ENCODE measurements around the gene MOB3A. TPM values are rescaled to one million over a fixed set of nuclear protein-coding genes. Genes with fewer than 3 reads are reported as not detected.

Gene MOB3A
- total and polyA plus RNA-seq, 2 experiments from 2014 or later, result 53.1 to 53.7 TPM

DNA sequence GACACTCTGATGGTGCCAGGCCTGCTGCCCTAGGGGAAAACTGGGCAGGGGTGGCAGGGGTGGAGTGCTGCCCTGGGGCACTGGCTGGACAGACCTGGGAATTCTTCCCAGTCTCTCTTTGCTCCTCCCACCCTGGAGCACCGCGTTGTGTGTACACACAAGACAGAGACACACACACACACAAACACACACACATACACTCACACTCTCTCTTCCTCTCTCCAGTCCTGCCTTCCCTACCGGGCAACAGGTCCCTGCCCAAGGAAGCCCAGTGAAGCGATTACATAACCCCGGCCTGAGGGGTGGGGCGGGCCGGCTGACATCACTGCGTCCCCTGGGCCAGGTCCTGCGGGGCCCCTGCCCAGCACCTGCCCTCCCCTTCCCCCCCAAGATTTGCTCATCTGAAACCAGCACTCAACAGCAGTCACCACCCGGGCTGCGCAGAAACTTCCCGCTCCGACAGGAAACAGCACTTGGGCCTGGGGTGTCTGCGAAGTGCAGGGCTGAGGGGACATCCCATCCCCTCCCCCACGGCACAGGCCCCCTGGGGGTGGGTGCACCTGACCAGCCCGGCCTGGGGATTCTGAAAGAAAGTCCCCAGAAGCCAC lies 46.3 kb downstream of the MOB3A start:
- Histone ChIP-seq H3K4me2 (ENCODE audit: unreplicated experiment) (peak overlapping the region; percentile 97), H3F3A (ENCODE audit: insufficient read depth) (no peaks in the 10 kb centered on the region), H3K27ac (peak overlapping the region; percentile 44), H3K4me1 (ENCODE audit: insufficient read depth) (peaks cover 18% of the 10 kb centered on the region; the same call in 1 of the 2 replicates), H3K9me2 (ENCODE audit: insufficient read depth) (no peaks in the 10 kb centered on the region), H3K27me3 (replicated peaks; ENCODE audit: insufficient read depth) (no peaks in the 10 kb centered on the region), H3K4me3 (peak overlapping the region; percentile 97), H4K20me1 (ENCODE audit: insufficient read depth) (peaks cover 8% of the 10 kb centered on the region), H3K36me3 (ENCODE audit: low read depth) (peaks cover 9% of the 10 kb centered on the region; the same call in 1 of the 2 replicates), H3K9me3 (ENCODE audit: low read depth) (no peaks in the 10 kb centered on the region), H2AFZ (no peak overlapping the region), H3K9ac (peak overlapping the region; percentile 85), H3K79me2 (ENCODE audit: insufficient read depth) (peaks cover 57% of the 10 kb centered on the region)
- DNase-seq, result peak; percentile 77
- WGBS, 2 experiments (ENCODE audit: low coverage in 1 of 2, low lambda C conversion rate in 2 of 2, missing lambda C conversion rate in 2 of 2), result 3 to 5% methylated on average over 14 to 16 of the region's 16 CpGs
- no peak for TF ChIP-seq EZH2 (IDR thresholded peaks at IDR 0.05; ENCODE audit: insufficient read depth, poor library complexity, severe bottlenecking)
- in situ Hi-C loops (cut with MboI), result no loop called here

DNA sequence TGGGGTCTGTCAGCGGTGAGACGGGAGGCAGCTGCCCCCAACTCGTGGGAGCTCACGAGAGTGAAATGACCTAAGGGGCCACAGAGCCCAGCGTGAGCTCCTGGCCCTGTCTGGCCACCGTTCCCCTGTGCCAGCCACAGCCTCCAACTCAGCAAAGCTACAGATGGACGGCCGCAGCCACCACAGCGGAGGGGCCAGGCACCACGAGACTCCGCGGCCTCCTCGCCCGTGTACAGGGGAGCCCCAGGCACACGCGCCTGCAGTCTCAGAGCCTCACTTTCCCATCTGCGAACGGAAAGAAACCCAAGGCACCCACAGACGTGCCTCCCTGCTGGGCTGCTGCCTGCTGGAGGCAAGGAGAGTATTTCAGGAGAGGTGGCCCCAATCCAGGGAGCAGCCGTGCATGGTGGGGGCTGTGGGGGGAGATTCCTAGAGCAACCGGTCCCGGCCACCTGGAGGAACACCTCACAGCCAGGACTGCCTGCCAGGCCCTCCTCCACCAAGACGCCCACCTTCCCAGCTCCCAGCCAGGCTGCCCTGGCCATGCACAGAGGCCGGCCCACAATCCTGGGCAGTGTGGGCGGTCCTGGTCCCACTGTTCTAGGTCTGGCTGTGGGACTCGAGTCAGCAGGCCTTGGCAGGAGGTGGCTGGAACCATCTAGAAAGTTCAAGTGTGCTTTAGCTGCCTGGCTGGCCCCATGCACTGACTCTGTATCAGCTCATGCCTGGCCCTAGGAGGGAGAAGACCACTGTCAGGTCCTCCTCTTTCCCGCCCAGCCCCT lies 47.0 kb downstream of the MOB3A start:
- H3K9ac ChIP-seq, result peak overlapping the region; percentile 85

DNA sequence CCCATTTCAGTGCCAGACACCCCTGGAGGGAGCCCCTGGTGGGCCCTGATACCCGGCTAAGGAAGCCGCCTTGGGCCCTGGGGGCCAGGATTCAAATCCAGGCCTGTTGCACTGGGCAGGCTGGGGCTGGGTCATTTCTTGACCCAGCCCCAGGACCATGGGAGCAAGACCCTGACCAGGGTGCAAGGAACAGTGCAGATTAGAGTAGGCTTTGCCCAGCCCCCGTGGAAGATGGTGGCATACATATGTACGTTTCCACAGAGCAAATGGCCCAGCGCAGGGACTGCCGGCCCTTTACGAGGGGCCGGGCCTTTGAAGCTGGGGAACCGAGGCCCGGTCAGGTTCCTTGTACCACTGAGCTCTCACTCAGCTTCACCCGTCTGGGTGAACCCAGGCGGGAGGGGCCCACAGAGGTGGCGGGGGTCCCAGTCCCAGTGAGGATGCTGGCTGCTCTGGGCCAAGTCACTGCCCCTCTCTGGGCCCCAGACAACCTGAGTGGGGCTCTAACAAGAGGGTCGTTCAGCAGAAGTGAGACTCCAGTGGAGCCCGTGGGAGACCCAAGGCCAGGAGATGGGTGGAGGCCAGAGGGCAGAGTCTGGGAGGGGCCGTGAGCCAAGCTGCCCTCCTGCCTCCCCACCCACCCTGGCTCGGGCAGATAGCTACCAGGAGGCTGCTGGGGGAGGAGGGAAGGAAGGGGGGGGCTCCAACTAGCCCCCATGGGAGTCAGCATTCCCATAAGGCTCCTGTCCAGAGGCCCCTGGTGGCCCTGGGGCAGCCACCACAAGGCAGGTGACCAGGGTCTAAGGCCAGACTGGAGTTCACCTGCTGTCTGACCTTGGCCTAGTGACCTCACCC lies 47.8 kb downstream of the MOB3A start:
- WGBS, 2 experiments (ENCODE audit: low coverage in 1 of 2, low lambda C conversion rate in 2 of 2, missing lambda C conversion rate in 2 of 2), result 84 to 86% methylated on average over 16 to 17 of the region's 17 CpGs
- Histone ChIP-seq H3F3A (ENCODE audit: insufficient read depth) (no peaks in the 10 kb centered on the region), H3K27me3 (replicated peaks; ENCODE audit: insufficient read depth) (no peaks in the 10 kb centered on the region), H3K79me2 (ENCODE audit: insufficient read depth) (peaks cover 59% of the 10 kb centered on the region), H3K36me3 (ENCODE audit: low read depth) (peaks cover 9% of the 10 kb centered on the region; the same call in 1 of the 2 replicates), H4K20me1 (ENCODE audit: insufficient read depth) (peaks cover 8% of the 10 kb centered on the region), H3K4me3 (peak overlapping the region; percentile 97; the same call in 1 of the 2 replicates), H3K9me2 (ENCODE audit: insufficient read depth) (no peaks in the 10 kb centered on the region), H3K4me1 (ENCODE audit: insufficient read depth) (peaks cover 18% of the 10 kb centered on the region; the same call in 1 of the 2 replicates), H3K9ac (peak overlapping the region; percentile 85; the same call in 1 of the 2 replicates), H3K27ac (no peak overlapping the region), H3K9me3 (ENCODE audit: low read depth) (no peaks in the 10 kb centered on the region), H3K4me2 (ENCODE audit: unreplicated experiment) (peak overlapping the region; percentile 97), H2AFZ (no peak overlapping the region)
- DNase-seq, result no peak
- in situ Hi-C loops (cut with MboI), result no loop called here
- TF ChIP-seq EZH2phosphoT487 (IDR thresholded peaks at IDR 0.05; ENCODE audit: insufficient read depth, low read depth) (no peak), EZH2 (IDR thresholded peaks at IDR 0.05; ENCODE audit: insufficient read depth, poor library complexity, severe bottlenecking) (no peak)

More for the DNA sequence above, 47.0 kb downstream of the MOB3A start:
- peaks cover 8% of the 10 kb centered on the region for H4K20me1 ChIP-seq (ENCODE audit: insufficient read depth)
- TF ChIP-seq EZH2phosphoT487 (IDR thresholded peaks at IDR 0.05; ENCODE audit: insufficient read depth, low read depth) (no peak), EZH2 (IDR thresholded peaks at IDR 0.05; ENCODE audit: insufficient read depth, poor library complexity, severe bottlenecking) (no peak)
- H2AFZ ChIP-seq, result no peak overlapping the region
- H3F3A ChIP-seq (ENCODE audit: insufficient read depth), result no peaks in the 10 kb centered on the region
- no peaks in the 10 kb centered on the region for H3K9me3 ChIP-seq (ENCODE audit: low read depth)
- H3K4me2 ChIP-seq (ENCODE audit: unreplicated experiment), result peak overlapping the region; percentile 97
- peak overlapping the region; percentile 44 for H3K27ac ChIP-seq
- peak overlapping the region; percentile 97 for H3K4me3 ChIP-seq
- H3K4me1 ChIP-seq (ENCODE audit: insufficient read depth), result peaks cover 18% of the 10 kb centered on the region; the same call in 1 of the 2 replicates
- no peaks in the 10 kb centered on the region for H3K27me3 ChIP-seq (replicated peaks; ENCODE audit: insufficient read depth)
- H3K9me2 ChIP-seq (ENCODE audit: insufficient read depth), result no peaks in the 10 kb centered on the region
- 55 to 57% methylated on average over 26 to 27 of the region's 27 CpGs for WGBS, 2 experiments (ENCODE audit: low coverage in 1 of 2, low lambda C conversion rate in 2 of 2, missing lambda C conversion rate in 2 of 2)
- H3K36me3 ChIP-seq (ENCODE audit: low read depth), result peaks cover 9% of the 10 kb centered on the region; the same call in 1 of the 2 replicates
- peak; percentile 63 for DNase-seq
- in situ Hi-C loops (cut with MboI), result no loop called here
- H3K79me2 ChIP-seq (ENCODE audit: insufficient read depth), result peaks cover 59% of the 10 kb centered on the region
